ENCODE data around the gene NIM1K.
"Not testable (repeated sequence)": the region's sequence is repeated elsewhere in the genome, so short reads cannot be mapped to it uniquely, and the experiment has no call there.

NIM1K gene

GRCh38 chr5:43230707-43231106 is 38.7 kb downstream of the NIM1K start:
- DNase-seq (ENCODE audit: low spot score): no peak

GRCh38 chr5:43231977-43232376 is 40.0 kb downstream of the NIM1K start:
- no peak for DNase-seq (ENCODE audit: low spot score)

GRCh38 chr5:43232943-43233833 is 41.2 kb downstream of the NIM1K start:
- DNase-seq (ENCODE audit: low spot score): no peak

- no peak for DNase-seq (ENCODE audit: low spot score)
Measured at GRCh38 chr5:43233946-43234345, 41.9 kb downstream of the NIM1K start.

GRCh38 chr5:43236653-43237355 is 44.8 kb downstream of the NIM1K start:
- DNase-seq (ENCODE audit: low spot score): no peak

GRCh38 chr5:43242196-43242595 is 50.2 kb downstream of the NIM1K start:
- no peak for DNase-seq (ENCODE audit: low spot score)

- DNase-seq (ENCODE audit: low spot score): no peak
Measured at GRCh38 chr5:43243270-43243669, 51.2 kb downstream of the NIM1K start.

- no peak for DNase-seq (ENCODE audit: low spot score)
Measured at GRCh38 chr5:43244823-43245565, 53.0 kb downstream of the NIM1K start.

GRCh38 chr5:43245724-43246385 is 53.8 kb downstream of the NIM1K start:
- DNase-seq (ENCODE audit: low spot score): no peak

- DNase-seq (ENCODE audit: low spot score): no peak
Measured at GRCh38 chr5:43251754-43252153, 59.7 kb downstream of the NIM1K start.

GRCh38 chr5:43255704-43256103 is 63.7 kb downstream of the NIM1K start:
- DNase-seq (ENCODE audit: low spot score): no peak

- no peak for DNase-seq (ENCODE audit: low spot score)
Measured at GRCh38 chr5:43256261-43256966, 64.4 kb downstream of the NIM1K start.

GRCh38 chr5:43258116-43258515 is 66.1 kb downstream of the NIM1K start:
- no peak for DNase-seq (ENCODE audit: low spot score)

GRCh38 chr5:43262269-43262668 is 70.2 kb downstream of the NIM1K start:
- DNase-seq (ENCODE audit: low spot score): not testable (repeated sequence)

- no peak for DNase-seq (ENCODE audit: low spot score)
Measured at GRCh38 chr5:43268188-43268820, 76.3 kb downstream of the NIM1K start.

GRCh38 chr5:43270645-43271044 is 78.6 kb downstream of the NIM1K start:
- DNase-seq (ENCODE audit: low spot score): no peak

GRCh38 chr5:43273552-43273951 is 81.5 kb downstream of the NIM1K start:
- no peak for DNase-seq (ENCODE audit: low spot score)

- no peak for DNase-seq (ENCODE audit: low spot score)
Measured at GRCh38 chr5:43274435-43275114, 82.5 kb downstream of the NIM1K start.

- no peak for DNase-seq (ENCODE audit: low spot score)
Measured at GRCh38 chr5:43275391-43275790, 83.4 kb downstream of the NIM1K start.

GRCh38 chr5:43279548-43280274 is 87.7 kb downstream of the NIM1K start:
- no peak for DNase-seq (ENCODE audit: low spot score)

Data from LoVo (cell line).